Neural cell (in vitro differentiated cells): ENCODE data around the gene MYRIP. TPM values are rescaled to one million over a fixed set of nuclear protein-coding genes. Genes with fewer than 3 reads are reported as not detected.

Experiments
- H2AFZ ChIP-seq: fragments of 200-600, 300-800 bp; sonication (generic), shearing (Covaris generic); 2 replicates; pipeline ENCODE4 v1.6.0; 2014; ENCODE audit warnings: low read depth, mild to moderate bottlenecking, antibody characterized with exemption, low read length, moderate library complexity
- H3F3A ChIP-seq: fragments of 200-600 bp; shearing (Covaris generic); 2 replicates; pipeline ENCODE4 v1.6.1; 2016; ENCODE audit warnings: mild to moderate bottlenecking, moderate library complexity, mixed read lengths, antibody characterized with exemption, low read length; ENCODE audit not compliant: insufficient read depth, poor library complexity, severe bottlenecking
- H3K27ac ChIP-seq: fragments of 200-600, 300-800 bp; sonication (generic), shearing (Covaris generic); 2 replicates; pipeline ENCODE4 v1.5.1; 2014; ENCODE audit warnings: mild to moderate bottlenecking, low read length, moderate library complexity
- H3K27me3 ChIP-seq: fragments of 300-800, 200-600 bp; sonication (generic), shearing (Covaris generic); 2 replicates; pipeline ENCODE4 v1.6.0; 2014; ENCODE audit warnings: mild to moderate bottlenecking, low read depth, low read length, moderate library complexity; ENCODE audit not compliant: insufficient read depth
- H3K36me3 ChIP-seq: fragments of 300-800, 200-600 bp; sonication (generic), shearing (Covaris generic); 2 replicates; pipeline ENCODE4 v1.5.1; 2014; ENCODE audit warnings: mild to moderate bottlenecking, antibody characterized with exemption, low read length, moderate library complexity; ENCODE audit not compliant: insufficient read depth
- H3K4me2 ChIP-seq: fragments of 300-800, 200-600 bp; sonication (generic), shearing (Covaris generic); 2 replicates; pipeline ENCODE4 v1.6.0; 2014; ENCODE audit warnings: mild to moderate bottlenecking, low read length
- H3K4me3 ChIP-seq: fragments of 300-800, 200-600 bp; sonication (generic), shearing (Covaris generic); 2 replicates; pipeline ENCODE4 v1.5.1; 2014; ENCODE audit warnings: mild to moderate bottlenecking, low read length, moderate library complexity
- H3K79me2 ChIP-seq: fragments of 200-600 bp; shearing (Covaris generic); replicated peaks from 2 replicates; pipeline ENCODE4 v1.6.0; 2014; ENCODE audit warnings: mild to moderate bottlenecking, low read length, moderate library complexity; ENCODE audit not compliant: insufficient read depth
- H3K9ac ChIP-seq: fragments of 300-800, 200-600 bp; sonication (generic), shearing (Covaris generic); 2 replicates; pipeline ENCODE4 v1.6.1; 2016; ENCODE audit warnings: mild to moderate bottlenecking, low read length, mixed read lengths
- H3K9me2 ChIP-seq: fragments of 200-600 bp; shearing (Covaris generic); 2 replicates; pipeline ENCODE4 v1.6.1; 2016; ENCODE audit warnings: mild to moderate bottlenecking, low read length, mixed read lengths; ENCODE audit not compliant: insufficient read depth
- H3K9me3 ChIP-seq: fragments of 200-600, 300-800 bp; sonication (generic), shearing (Covaris generic); 2 replicates; pipeline ENCODE4 v1.6.1; 2016; ENCODE audit warnings: mild to moderate bottlenecking, mixed run types, low read length, moderate library complexity, mixed read lengths
- H4K20me1 ChIP-seq: fragments of 200-600 bp; shearing (Covaris generic); 2 replicates; pipeline ENCODE4 v1.6.1; 2016; ENCODE audit warnings: mild to moderate bottlenecking, mixed run types; ENCODE audit not compliant: insufficient read depth
- CTCF ChIP-seq: fragments of 450-650 bp; IDR thresholded peaks from 2 replicates; pipeline ENCODE4 v1.5.1; 2014; ENCODE audit warnings: antibody characterized with exemption, mild to moderate bottlenecking, moderate library complexity; ENCODE audit not compliant: poor library complexity, severe bottlenecking
- EP300 ChIP-seq: fragments of 450-650 bp; conservative IDR thresholded peaks from 2 replicates; pipeline ENCODE4 v1.6.1; 2014; ENCODE audit warnings: antibody characterized with exemption, mild to moderate bottlenecking, moderate library complexity; ENCODE audit not compliant: poor library complexity, severe bottlenecking
- EZH2 ChIP-seq: fragments of 200-600, 300-800 bp; shearing (Covaris generic), sonication (generic); IDR thresholded peaks from 2 replicates; pipeline ENCODE4 v1.6.1; 2014; ENCODE audit warnings: antibody characterized with exemption, low read length, borderline replicate concordance, mild to moderate bottlenecking; ENCODE audit not compliant: insufficient read depth, poor library complexity, severe bottlenecking
- MXI1 ChIP-seq: fragments of 450-650 bp; conservative IDR thresholded peaks from 2 replicates; pipeline ENCODE4 v1.6.1; 2014; ENCODE audit warnings: antibody characterized with exemption, mild to moderate bottlenecking; ENCODE audit not compliant: poor library complexity, severe bottlenecking
- POLR2AphosphoS5 ChIP-seq: IDR thresholded peaks from 2 replicates; pipeline ENCODE4 v1.6.1; 2012
- RAD21 ChIP-seq: fragments of 450-650 bp; conservative IDR thresholded peaks from 2 replicates; pipeline ENCODE4 v1.6.1; 2014; ENCODE audit warnings: antibody characterized with exemption, mild to moderate bottlenecking, moderate library complexity
- REST ChIP-seq: IDR thresholded peaks from 2 replicates; pipeline ENCODE4 v1.6.1; 2012; ENCODE audit warnings: borderline replicate concordance
- SMC3 ChIP-seq: fragments of 450-650 bp; conservative IDR thresholded peaks from 2 replicates; pipeline ENCODE4 v1.6.1; 2014; ENCODE audit warnings: antibody characterized with exemption, mild to moderate bottlenecking, moderate library complexity; ENCODE audit not compliant: poor library complexity
- TAF1 ChIP-seq: IDR thresholded peaks from 2 replicates; pipeline ENCODE4 v1.6.1; 2012; ENCODE audit warnings: low read depth
- polyA plus RNA-seq: library from polyadenylated mRNA; depleted of rRNA; stranded (reverse); fragments of >200 nt; gene quantifications from 2 replicates; pipeline ENCODE4 v1.2.3, GENCODE V29; 2014

The MYRIP gene
- polyA plus RNA-seq, 1 donor from 2014 or later = 0.76 TPM

- Histone ChIP-seq H3K4me2 (no peak overlapping the region), H2AFZ (no peak overlapping the region), H3F3A (no peaks in the 10 kb centered on the region), H3K36me3 (no peaks in the 10 kb centered on the region), H4K20me1 (no peaks in the 10 kb centered on the region), H3K9ac (no peak overlapping the region), H3K4me3 (no peak overlapping the region), H3K27me3 (no peaks in the 10 kb centered on the region), H3K79me2 (no peaks in the 10 kb centered on the region), H3K27ac (no peak overlapping the region), H3K9me2 (no peaks in the 10 kb centered on the region), H3K9me3 (no peaks in the 10 kb centered on the region)
- TF ChIP-seq EP300 (no peak), RAD21 (no peak), CTCF (no peak), SMC3 (no peak), EZH2 (no peak), MXI1 (no peak), POLR2AphosphoS5 (no peak), TAF1 (no peak), REST (no peak)
Observed at GRCh38 chr3:39927479-39927878, 118.1 kb downstream of the MYRIP start.

- H3K9me2 ChIP-seq = no peaks in the 10 kb centered on the region
- H3F3A ChIP-seq = no peaks in the 10 kb centered on the region
- H4K20me1 ChIP-seq = no peaks in the 10 kb centered on the region
- H2AFZ ChIP-seq = no peak overlapping the region
- H3K27ac ChIP-seq = no peak overlapping the region
- no peaks in the 10 kb centered on the region for H3K36me3 ChIP-seq
- H3K9me3 ChIP-seq = no peaks in the 10 kb centered on the region
- no peak overlapping the region for H3K4me2 ChIP-seq
- no peaks in the 10 kb centered on the region for H3K79me2 ChIP-seq
- H3K9ac ChIP-seq = no peak overlapping the region
- no peaks in the 10 kb centered on the region for H3K27me3 ChIP-seq
- H3K4me3 ChIP-seq = no peak overlapping the region
- TF ChIP-seq POLR2AphosphoS5 (no peak), MXI1 (no peak), TAF1 (no peak), SMC3 (no peak), RAD21 (no peak), CTCF (no peak), EZH2 (no peak), REST (no peak), EP300 (no peak)
Observed at GRCh38 chr3:39933986-39934693, 124.7 kb downstream of the MYRIP start.
